K562 (cell line): ENCODE data around the gene FCGR2B. TPM values are rescaled to one million over a fixed set of nuclear protein-coding genes. Genes with fewer than 3 reads are reported as not detected.

Experiments
- CHD7 ChIP-seq: fragments of 200-600 bp; sonication (generic); IDR thresholded peaks from one replicate; pipeline ENCODE4 v1.6.1; 2012; ENCODE audit warnings: mild to moderate bottlenecking, low read depth, low read length, inconsistent platforms
- ETV6 ChIP-seq, 3 experiments: fragments of 150-350 bp in 1 of 3; sonication (generic) in 1 of 3; formaldehyde crosslinking in 1 of 3; IDR thresholded peaks; 2 replicates each; pipeline versions ENCODE4 v1.6.1 to v1.8.0; 2014 to 2022; ENCODE audit warnings: borderline replicate concordance in 2 of 3, low read depth in 2 of 3, antibody characterized with exemption in 1 of 3, low read length in 1 of 3, mild to moderate bottlenecking in 1 of 3, missing genetic modification reagents in 1 of 3
- HDAC3 ChIP-seq: fragments of 450-650 bp; IDR thresholded peaks from 2 replicates; pipeline ENCODE4 v1.6.1; 2018; ENCODE audit warnings: borderline replicate concordance, mild to moderate bottlenecking, moderate library complexity; ENCODE audit not compliant: partially characterized antibody
- HMGN3 ChIP-seq: IDR thresholded peaks from 2 replicates; pipeline ENCODE4 v1.6.1; 2011; ENCODE audit warnings: borderline replicate concordance, low read depth, mild to moderate bottlenecking, mixed read lengths, low read length; ENCODE audit not compliant: insufficient read length; ENCODE audit errors: extremely low read depth
- HNRNPL ChIP-seq: fragments of 200-400 bp; formaldehyde crosslinking; IDR thresholded peaks from 2 replicates; pipeline ENCODE4 v1.6.1; 2017; ENCODE audit warnings: low read depth, mild to moderate bottlenecking, low read length
- MCM3 ChIP-seq: fragments of 450-650 bp; IDR thresholded peaks from 2 replicates; pipeline ENCODE4 v1.6.1; 2016
- MLX ChIP-seq, 2 experiments: fragments of 450-650 bp in 1 of 2; sonication (generic) in 1 of 2; formaldehyde crosslinking; conservative IDR thresholded peaks; 2 replicates each; pipeline versions ENCODE4 v1.4.0 to v1.8.1; 2020 to 2022; ENCODE audit warnings: mild to moderate bottlenecking in 1 of 2, missing genetic modification reagents in 1 of 2
- NFATC3 ChIP-seq: fragments of 450-650 bp; IDR thresholded peaks from 2 replicates; pipeline ENCODE4 v1.6.1; 2017; ENCODE audit warnings: mild to moderate bottlenecking
- SMAD1 ChIP-seq: fragments of 150-350 bp; IDR thresholded peaks from 2 replicates; pipeline ENCODE4 v1.6.1; 2014; ENCODE audit warnings: low read length, low read depth; ENCODE audit not compliant: partially characterized antibody
- TRIM24 ChIP-seq, 2 experiments: fragments of 450-650 bp; IDR thresholded peaks; 2 replicates each; pipeline ENCODE4 v1.6.1; 2016
- ZKSCAN1 ChIP-seq: fragments of 150-350 bp; IDR thresholded peaks from 2 replicates; pipeline ENCODE4 v1.6.1; 2016; ENCODE audit warnings: low read depth, low read length
- ZKSCAN8 ChIP-seq: fragments of 200-800 bp; sonication (Bioruptor generic); IDR thresholded peaks from 2 replicates; pipeline ENCODE4 v1.6.1; 2016; ENCODE audit warnings: missing genetic modification characterization, missing compliant biosample characterization
- ZSCAN32 ChIP-seq: fragments of 450-650 bp; formaldehyde crosslinking; IDR thresholded peaks from 2 replicates; pipeline ENCODE4 v1.4.0; 2020; ENCODE audit warnings: mild to moderate bottlenecking, moderate library complexity
- polyA plus RNA-seq, 8 experiments: library from polyadenylated mRNA; depleted of rRNA in 4 of 8; stranded (reverse) in 5 of 8; unstranded in 3 of 8; fragments of >200 nt; fragmentation: Nextera tagmentation in 2 of 8; fragmentation: Illumina TruSeq in 1 of 8; extraction: Ambion mirVana in 2 of 8; extraction: Trizol in 1 of 8; gene quantifications; 2 replicates each; pipeline versions ENCODE4 v1.2.1 to v1.2.3, GENCODE V29; 2011 to 2014; ENCODE audit warnings: inconsistent platforms in 1 of 8, missing spikeins in 1 of 8
- total RNA-seq, 7 experiments: library from RNA; depleted of rRNA in 6 of 7; stranded (reverse); fragments of >200 nt in 6 of 7; fragmentation: Illumina TruSeq in 2 of 7; extraction: Trizol in 2 of 7; gene quantifications; 2 replicates each; pipeline versions ENCODE4 v1.2.1 to v1.2.3, GENCODE V29; 2011 to 2021; ENCODE audit warnings: low replicate concordance in 1 of 7

Gene FCGR2B
- total and polyA plus RNA-seq, 9 of the 15 experiments (the other 6 are each of a cell fraction or from before 2014, with no cell fraction given), result 1.7 to 8.9 (median 3.9) TPM

GRCh38 chr1:161725908-161726472 is 63.0 kb downstream of the FCGR2B start (continued):
- 0 out of 4 replicates have a peak, but pooled peaks of 1 of the 2 experiments have one; percentile 16 for TF ChIP-seq MLX (CRISPR knock-in tag; conservative IDR thresholded peaks at IDR 0.05)
- no peak for TF ChIP-seq ZKSCAN1
- TF ChIP-seq NFATC3, result no peak
- TF ChIP-seq ZSCAN32 (CRISPR knock-in tag), result 0 out of 2 replicates have a peak, but pooled peaks have one; percentile 38
- TF ChIP-seq SMAD1, result no peak
- TF ChIP-seq HMGN3, result peak; percentile 20
- TF ChIP-seq ZKSCAN8, result no peak
- no peak for TF ChIP-seq CHD7
- TF ChIP-seq MCM3, result no peak
- TF ChIP-seq TRIM24 (IDR thresholded peaks at IDR 0.05), result no peak
- TF ChIP-seq HDAC3, result no peak
- TF ChIP-seq HNRNPL, result 0 out of 2 replicates have a peak, but pooled peaks have one; percentile 78
- TF ChIP-seq ETV6 (IDR thresholded peaks at IDR 0.05; ENCODE audit: borderline replicate concordance in 1 of 2, low read depth in 2 of 2, low read length in 1 of 2), result no peak
- TF ChIP-seq ETV6 (CRISPR knock-in tag; IDR thresholded peaks at IDR 0.05; ENCODE audit: borderline replicate concordance), result no peak
